ENCODE measurements around the gene FAM50B. TPM values are rescaled to one million over a fixed set of nuclear protein-coding genes. Genes with fewer than 3 reads are reported as not detected.

FAM50B gene
- polyA plus RNA-seq, 1 donor = 9.6 TPM

DNA sequence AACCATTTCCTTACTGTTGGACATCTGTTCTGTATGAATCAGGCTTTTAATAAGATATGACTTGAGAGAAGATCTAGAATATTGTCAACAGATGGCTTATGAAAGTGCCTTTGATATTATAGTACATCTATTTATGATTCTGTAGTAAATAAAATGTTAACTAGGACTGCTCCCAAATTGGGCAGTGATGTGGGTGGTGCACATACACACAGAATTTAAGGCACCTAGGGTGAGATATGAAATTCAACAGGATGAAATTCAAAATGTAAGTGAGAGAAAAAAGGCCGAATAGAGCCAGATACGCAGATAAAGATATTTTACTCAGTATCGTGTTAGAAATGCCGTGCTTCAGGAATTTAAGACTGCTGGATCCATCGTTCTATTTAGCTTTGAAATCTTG, 26.3 kb downstream of the FAM50B start:
- no peak for DNase-seq

DNA sequence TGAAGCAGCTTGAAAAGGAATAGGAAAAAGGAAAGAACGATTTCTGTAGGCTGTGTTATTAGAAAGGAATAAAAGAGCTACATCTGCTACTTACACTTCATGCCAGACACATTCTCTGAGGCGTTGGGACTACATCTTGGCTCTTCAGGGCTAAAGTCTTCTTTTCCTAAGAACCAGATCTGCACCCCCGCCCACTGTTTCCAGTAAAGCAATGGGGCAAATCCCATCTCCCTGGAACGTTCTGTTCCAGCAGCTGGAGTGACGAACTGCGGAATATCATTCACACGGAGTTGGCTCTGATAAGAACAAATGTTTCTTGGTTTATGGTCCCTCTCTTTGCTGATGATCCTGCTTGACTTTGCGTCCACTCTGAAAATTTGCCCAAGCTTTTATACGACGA, 26.9 kb downstream of the FAM50B start:
- DNase-seq = no peak

DNA sequence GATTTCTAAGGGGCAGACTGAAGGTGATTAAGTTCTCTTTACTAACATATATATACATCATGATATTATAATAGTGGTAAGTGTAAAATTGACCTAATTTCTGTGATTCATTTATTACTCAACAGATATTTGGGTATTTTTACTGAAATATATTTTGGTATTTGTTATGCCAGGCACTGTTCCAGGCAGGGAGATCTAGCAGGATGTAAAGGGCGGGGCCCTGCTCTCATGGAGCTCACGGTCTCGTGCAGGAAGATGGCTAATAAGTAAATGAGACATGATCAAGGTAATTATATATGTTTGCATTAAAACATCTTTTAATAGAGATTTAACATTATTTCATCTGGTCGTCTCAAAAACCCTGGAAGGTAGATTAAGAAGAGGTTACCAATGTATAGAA, 27.7 kb downstream of the FAM50B start:
- DNase-seq = no peak

DNA sequence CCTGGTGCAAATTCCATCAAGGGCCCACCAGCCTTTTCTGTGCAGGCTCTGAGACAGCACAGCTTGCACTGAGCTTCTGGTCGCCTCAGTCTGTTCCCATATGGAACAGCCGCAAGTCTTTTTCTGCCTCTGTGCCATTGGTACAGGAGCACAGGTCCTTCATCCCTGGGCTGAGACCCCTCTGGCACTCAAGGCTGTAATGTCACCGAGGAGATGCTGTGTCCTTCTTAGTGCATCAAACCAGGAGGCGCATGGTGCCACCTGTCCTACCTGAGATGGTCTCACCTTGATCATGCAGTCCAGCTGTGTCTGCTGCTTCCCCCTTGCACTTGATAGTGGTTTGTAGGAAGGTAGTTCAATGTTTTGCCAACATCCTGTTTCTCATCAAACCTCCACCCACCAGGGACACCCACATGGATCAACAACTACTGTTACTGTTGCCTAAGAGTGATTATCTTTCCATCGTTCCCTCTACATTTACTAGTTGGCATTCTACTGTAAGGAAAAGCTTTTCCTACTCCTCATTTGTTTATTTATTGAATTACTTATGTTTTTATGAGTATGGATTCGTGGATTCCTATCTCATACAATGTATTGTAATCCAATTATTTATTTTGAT, 29.0 kb downstream of the FAM50B start:
- DNase-seq = no peak

DNA sequence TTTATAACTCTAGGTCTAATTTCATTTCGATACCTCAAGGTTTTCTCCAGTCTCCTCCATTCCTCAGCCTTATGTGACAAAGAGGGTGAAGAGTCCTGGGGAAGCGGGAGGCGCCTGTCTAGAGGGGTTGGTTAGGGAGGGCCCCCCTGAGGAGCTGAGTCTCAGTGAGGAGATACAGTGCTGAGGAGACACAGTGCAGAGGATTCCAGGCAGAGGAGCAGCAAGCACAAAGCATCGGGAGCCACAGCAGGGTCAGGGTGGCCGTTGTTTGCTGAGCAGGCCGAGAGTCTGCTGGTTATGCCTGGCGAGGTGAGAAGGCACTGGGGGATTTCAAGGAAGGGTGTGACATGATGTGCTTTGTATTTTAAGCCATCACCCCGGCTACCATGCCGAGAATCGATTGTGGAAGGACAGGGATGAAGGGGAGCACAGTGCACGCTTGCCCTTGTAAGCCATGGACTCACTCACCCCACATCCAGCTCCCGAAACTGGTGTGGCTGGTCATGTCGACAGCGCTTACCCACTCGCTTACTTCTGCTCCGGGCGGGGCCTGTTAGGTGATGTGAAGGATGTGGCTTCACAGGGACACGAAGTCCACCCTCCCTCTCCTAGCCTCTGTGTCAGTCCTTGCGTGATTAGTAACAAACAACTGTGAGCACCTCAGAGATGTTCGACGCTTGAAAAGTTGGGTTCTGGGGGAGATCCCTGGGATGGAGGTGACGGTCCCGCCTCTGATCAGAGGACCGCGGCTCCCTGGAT, 30.2 kb downstream of the FAM50B start:
- no peak for DNase-seq

DNA sequence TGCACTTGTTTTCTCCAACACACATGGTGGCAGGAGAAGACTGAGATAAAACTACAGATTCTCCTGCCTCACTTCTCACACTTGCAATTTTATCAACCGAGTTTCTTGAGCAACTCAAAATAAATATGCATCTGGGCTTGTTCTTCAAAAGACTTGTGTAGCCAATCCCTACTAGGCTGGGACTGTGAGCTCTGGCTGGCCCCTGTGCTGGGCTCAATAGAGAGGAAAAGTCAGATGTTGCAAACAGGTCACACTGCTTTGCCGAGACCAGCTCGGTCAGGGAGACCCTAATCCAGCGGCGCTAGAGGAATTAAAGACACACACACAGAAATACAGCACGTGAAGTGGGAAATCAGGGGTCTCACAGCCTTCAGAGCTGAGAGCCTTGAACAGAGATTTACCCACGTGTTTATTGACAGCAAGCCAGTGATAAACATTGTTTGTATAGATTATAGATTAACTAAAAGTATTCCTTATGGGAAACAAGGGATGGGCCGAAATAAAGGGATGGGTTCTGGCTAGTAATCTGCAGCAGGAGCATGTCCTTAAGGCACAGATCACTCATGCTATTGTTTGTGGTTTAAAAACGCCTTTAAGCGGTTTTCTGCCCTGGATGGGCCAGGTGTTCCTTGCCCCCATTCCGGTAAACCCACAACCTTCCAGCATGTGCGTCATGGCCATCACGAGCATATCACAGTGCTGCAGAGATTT, 32.7 kb downstream of the FAM50B start:
- DNase-seq = no peak

DNA sequence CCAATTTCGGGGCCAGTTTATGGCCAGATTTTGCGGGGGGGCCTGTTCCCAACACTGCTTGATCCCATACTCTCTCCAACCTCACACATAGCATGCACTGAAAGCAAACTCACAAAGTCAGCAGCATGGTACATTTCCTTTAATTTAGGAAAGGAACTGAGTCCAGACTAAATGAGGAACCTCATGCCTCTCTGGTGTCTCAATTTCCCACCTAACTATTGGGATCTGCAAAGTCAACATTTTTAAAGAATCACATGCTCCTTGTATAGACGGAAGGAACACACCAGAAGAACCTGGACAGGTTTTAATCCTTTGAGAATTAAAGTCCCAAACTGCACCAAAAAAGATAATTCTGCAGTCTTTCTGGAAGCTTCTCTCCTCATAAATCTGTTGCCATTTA, 33.3 kb downstream of the FAM50B start:
- no peak for DNase-seq

DNA sequence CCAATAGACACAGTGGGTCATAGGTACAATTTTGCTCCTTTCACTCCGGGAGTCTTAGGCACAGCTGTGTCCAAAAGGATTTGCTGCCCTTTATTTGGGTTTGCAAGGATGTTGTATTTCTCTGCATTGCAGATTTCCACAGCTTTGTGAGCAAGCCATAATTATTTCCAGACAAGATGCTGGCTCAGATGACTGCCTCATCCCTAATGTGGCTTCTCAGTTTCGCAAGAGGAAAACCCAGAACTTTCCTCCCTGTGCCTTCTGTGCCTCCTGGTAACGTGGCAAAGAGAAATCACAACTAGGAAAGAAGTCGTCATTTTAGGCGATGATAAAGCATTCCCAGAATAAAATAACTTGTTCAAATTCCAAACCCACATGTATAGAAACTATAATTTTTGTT, 33.7 kb downstream of the FAM50B start:
- peak; percentile 77 for DNase-seq

DNA sequence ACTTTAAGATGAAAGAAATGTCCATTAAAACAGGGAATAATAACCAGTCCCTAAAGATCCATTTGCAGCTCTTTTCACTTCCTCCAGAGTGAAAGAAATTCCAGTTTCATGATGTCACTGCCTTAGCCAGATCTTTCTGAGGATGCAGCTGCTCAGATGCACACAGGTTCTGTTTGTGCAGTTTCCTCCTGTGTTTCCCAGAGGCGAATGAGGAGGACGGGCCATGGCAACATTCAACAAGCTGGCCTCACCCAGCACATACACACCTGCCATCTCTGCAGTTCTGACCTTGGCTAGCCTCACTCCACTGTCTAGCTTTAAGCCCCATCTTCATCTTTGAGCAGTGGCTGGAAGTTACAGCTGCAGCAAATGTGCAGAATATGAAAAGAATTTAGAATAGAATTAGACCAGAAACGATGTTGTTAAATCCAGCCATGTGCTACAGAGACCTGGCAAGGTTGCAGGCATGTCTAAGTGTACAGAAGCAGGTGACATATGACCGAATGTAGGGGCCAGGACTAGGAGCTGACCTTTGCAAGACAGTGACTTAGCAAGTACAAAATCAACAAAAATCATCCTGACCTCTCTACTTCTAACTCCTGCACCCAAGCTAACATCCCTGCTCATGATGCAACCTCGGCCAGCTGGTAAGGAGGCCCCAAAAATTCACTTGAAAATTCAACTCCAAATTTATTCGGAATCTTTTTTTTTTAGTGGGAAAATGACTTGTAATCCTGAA, 35.0 kb downstream of the FAM50B start:
- DNase-seq = peak; percentile 77

DNA sequence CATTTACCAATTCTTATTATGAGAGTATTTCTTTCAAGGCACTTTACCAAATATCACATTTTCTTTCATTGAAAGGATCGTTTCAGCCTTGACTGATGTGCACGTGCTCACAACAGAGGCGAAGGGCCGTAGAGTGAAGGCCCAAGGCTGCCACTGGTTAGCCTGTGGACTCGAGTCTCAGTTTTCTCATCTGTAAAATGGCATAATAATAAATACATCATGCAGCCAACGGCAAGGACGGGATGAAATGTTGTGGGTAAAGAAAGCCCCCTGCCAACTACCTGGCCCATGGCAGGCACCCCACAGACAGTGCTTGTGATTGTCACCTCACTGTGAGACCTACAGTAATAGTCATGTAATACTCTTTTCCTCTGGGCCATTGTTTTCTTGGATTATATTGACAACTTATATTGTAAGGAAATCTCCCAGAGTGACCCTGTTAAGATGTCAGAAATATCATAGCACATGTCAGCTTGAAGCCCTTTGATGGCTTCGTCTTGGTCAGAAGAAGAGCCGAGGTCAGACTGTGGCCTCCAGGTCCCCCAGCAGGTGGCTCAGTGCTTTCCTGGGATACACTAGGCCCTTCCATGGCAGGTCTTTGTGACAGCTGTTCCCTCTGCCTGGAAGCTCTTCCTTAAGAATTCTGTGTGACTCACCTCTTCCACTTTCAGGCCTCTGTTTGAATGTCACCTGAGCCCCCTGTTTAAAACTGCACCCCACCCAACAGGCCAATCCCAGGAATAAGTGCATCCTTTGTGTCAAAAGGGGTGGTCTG, 36.3 kb downstream of the FAM50B start:
- DNase-seq = no peak

DNA sequence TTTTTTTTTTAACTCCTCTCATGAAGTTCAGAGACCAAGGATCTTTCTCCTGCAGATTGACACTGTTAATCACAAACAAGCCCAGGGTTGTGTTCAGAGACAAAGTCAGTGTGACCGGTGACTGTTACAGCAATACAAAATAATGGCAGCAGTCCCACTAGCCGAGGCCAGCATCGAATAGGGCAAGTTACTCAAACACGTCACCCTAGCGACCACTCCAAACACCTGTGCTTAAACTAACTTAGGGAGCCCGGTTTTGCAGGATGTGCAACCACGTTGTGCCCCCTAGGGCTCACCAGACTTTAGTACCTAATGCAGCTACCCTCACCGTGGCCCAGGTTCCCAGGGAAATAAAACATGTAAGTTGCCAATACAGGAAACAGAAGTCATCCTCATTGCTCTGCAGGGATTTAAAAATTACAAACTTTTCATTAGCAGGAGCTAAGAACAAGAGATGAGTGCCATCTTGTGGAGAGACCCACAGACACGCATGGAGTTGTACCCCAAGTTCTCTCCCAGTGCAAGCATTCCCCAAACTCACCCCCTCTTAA, 38.1 kb downstream of the FAM50B start:
- DNase-seq = no peak

DNA sequence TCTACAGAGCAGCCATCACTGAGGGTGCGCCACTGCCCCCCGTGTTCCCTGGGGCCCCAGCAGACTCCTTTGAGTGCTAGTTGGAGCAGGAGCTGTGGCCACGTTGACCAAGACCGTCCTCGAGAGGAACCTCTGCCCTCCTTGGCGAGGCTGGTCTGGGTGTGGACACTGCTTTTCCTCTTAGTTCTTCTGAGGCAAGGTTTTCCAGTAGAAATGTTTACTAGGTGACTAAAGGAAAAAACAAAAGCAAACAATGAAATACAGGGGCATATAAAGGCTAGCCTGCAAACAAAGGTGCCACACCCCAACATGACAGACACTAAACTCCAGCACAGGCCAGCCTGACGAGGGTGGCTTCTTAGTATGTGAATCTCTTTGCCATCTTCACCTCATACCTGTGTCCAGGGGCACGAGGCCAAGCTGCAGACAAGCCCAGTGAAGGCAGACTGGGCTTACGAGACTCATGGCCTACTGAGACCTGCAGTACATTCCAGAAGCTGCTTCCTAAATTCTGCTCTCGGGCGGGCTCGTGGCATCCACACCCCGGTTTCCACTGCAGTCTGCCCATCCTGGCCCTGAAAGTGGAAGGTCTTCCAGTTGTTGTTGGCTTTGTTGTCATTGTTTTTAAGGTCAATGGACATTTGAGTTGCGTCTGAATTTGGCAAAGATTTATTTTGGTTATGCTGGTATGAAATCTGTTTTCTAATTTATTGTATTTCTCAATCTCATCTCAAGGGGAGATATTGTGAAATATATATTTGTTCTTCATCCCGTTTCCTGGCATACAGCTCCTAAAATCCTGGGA, 39.2 kb downstream of the FAM50B start:
- no peak for DNase-seq

DNA sequence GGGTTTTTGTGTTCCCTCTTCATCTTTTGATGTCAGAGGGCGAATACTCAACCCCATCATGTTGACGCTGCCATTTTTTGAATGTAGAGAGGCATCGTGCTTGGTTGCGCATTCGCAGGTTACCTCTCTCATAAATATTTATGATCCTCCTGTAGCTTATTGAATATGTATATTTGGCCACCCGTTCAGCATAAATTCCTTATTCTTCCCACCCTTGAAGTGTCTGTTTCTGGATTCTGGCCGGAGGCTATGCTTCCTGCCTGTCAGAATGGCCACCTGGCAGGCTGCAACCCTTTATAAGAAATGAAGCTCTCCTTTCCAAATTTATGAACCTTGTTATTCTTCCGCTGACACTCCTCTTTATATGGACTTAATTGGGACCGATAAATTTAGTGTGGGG, 40.9 kb downstream of the FAM50B start:
- DNase-seq = no peak

DNA sequence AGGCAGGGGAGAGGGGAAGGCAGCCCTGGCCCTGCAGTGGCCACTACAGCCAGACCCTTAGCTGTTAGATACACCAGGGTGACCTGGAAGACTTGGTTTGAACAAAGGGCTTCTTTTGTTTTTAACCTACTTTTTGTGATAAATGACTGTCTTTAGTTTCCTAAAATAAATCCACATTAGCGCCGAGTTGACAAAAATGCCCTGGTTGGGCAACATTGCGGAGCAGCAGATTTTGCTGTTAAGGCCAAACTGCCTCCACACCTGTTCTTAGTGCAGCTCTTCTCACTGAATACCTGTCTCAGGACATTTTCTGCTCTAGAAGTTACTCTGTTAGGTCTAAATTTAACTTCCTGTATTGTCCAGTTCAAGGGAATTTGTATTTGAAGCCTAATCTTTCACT, 42.7 kb downstream of the FAM50B start:
- no peak for DNase-seq

DNA sequence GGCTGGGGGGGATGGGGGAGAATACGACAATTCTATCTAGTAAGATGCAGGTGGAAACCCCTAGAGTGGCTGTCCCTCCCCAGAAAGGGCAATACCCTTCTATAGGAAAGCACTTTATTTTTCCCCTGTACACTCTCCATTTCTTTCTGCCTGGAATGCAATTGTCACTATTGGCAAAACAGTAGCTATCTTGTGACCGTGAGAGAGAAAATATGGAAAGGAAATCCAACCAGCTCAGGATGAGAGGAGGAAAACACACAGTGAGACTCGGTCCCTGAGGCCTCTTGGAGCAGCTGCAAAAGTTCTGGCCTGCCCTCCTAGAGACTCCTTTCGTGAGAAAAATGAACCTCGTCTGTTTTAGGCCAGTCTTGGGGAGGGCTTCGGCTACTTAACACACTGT, 43.4 kb downstream of the FAM50B start:
- no peak for DNase-seq

DNA sequence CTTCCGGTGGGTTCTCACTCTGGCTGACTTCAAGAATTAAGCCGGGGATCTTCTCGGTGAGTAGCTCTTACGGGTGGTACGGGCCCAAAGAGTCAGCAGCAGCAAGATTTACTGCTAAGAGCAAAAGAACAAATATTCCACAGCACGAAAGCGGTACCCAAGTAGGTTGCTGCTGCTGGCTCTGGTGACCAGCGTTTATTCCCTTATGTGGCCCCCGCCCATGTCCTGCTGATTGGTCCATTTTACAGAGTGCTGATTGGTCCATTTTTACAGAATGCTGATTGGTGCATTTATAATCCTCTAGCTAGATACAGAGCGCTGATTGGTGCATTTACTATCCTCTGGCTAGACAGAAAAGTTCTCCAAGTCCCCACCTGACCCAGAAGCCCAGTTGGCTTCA, 44.3 kb downstream of the FAM50B start:
- no peak for DNase-seq

DNA sequence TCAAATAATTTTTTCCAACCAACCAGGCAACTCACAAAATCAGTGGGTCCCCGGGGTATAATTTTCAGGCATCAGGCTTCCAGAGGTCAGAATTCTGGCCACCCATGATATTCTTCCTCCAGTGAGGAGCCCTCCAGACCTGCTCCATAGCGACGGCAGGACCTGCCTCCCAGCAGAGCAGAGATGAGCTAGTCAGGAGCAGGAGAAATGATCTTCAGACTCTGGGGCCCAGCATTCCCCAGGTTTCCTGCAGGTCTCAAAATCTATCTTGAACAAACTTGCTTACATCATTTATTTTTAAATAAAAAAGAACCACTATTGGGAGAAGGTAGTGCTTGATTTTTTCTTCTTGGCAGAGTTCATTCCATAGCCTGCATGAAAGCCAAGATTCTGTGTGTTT, 44.7 kb downstream of the FAM50B start:
- no peak for DNase-seq

DNA sequence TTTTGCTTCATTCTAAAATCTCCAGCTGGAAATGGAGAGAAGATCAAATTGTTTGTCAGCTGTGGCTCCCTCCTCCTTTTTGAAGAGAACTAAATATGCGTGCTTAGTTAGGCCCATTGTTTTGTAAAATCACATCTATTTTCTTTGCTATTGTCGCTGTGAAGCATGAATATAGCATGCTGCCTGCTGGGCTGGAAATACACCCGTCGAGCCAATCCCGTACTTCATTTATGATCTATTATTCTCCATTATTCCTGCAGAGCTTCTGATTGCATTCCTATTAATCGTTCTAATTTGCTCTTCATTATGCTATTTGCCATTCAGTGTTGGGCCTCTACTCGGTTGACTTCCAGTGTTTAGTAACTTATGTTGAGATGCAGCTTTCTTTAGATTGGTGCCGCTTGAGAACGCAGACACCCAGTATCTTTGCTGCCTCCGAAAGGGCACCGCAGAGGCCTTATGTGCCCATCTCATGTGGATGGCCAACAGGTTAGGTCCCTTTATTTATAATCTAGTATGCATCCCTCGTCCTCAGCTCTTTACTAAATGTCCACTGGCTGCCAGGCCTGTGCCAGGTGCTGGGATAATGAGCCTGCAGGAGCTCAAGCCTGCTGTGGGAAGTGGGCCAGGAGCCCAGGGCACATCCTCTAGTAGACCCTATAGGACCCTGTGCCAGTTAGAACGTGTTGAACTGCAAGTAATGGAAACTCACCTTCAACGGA, 45.6 kb downstream of the FAM50B start:
- no peak for DNase-seq

DNA sequence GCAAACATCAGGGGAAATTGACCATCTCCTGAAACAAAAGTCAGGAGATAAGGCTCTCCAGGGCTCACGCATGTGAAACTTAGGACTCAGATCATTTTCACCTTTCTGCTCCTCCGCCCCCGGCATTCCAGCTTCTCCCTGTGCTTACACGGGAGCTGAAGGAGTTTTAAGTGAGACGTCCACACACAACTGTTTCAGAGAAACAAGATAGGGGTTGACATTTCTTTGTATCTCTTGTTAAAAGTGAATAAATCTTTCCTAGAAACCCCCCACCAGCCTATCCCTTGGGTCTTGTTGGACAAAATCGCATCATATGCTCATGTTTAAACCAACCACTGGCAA, 46.1 kb downstream of the FAM50B start:
- no peak for DNase-seq

DNA sequence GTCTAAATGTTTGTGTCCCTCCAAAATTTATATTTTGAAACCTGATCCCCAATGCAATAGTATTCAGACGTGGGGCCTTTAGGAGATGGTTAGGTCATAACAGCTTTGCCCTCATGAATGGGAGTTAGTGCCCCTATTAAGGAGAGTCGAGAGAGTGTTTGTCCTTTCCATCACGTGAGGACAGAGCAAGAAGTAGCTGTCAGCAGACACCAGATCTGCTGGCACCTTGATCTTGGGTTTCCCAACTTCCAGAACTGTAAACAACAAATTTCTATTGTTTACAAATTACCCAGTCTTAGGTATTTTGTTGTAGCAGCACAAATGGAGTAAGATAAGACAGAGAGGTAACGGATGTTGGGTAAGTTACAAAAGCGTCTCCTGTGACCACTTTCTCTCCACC, 46.6 kb downstream of the FAM50B start:
- no peak for DNase-seq
